IMR-90 (cell line): Measurements from ENCODE around the gene LARP1. TPM values are rescaled to one million over a fixed set of nuclear protein-coding genes. Genes with fewer than 3 reads are reported as not detected.

ENCODE experiments used
- ATAC-seq: fragments of 200-7000 bp; cut with Tn5 transposase; 2 replicates; pipeline ENCODE4 v1.9.1; 2020; ENCODE audit warnings: low read depth, mild to moderate bottlenecking, moderate library complexity
- BruUV-seq: library from RNA; stranded (reverse); fragments of 400-500 nt; replicated peaks from 2 replicates; lab custom pipeline; 2021; lab: Mats Ljungman, UMichigan
- CTCF ChIA-PET: fragments of 300-600 bp; formaldehyde crosslinking; extraction: SDS; loops from one replicate; lab custom pipeline; 2021; ENCODE audit warnings: antibody characterized with exemption; lab: Yijun Ruan, JAX
- POLR2A ChIA-PET: fragments of 300-600 bp; sonication (Branson Sonifier 250); formaldehyde crosslinking; loops from one replicate; lab custom pipeline; 2022; ENCODE audit warnings: antibody characterized with exemption; ENCODE audit not compliant: unreplicated experiment; lab: Charles Lee
- DNase-seq: peaks from one replicate; pipeline ENCODE4 v3.0.0; 2013
- H2AFZ ChIP-seq: replicated peaks from 2 replicates; pipeline ENCODE3; 2013; ENCODE audit warnings: low read length, mild to moderate bottlenecking; ENCODE audit not compliant: poor library complexity
- H2AK5ac ChIP-seq: 2 replicates; pipeline ENCODE4 v1.6.1; 2013; ENCODE audit warnings: low read depth, low read length, inconsistent platforms
- H2AK9ac ChIP-seq: replicated peaks from 2 replicates; pipeline ENCODE3; 2013; ENCODE audit warnings: mild to moderate bottlenecking, low read depth, low read length, moderate library complexity; ENCODE audit not compliant: poor library complexity
- H2BK120ac ChIP-seq: 2 replicates; pipeline ENCODE4 v1.6.1; 2013; ENCODE audit warnings: low read depth, low read length, inconsistent platforms
- H2BK15ac ChIP-seq: 3 replicates; pipeline ENCODE4 v1.6.1; 2013; ENCODE audit warnings: low read depth, low read length, inconsistent platforms
- H2BK20ac ChIP-seq: 2 replicates; pipeline ENCODE4 v1.6.1; 2013; ENCODE audit warnings: low read depth, mild to moderate bottlenecking, inconsistent platforms, low read length, moderate library complexity
- H2BK5ac ChIP-seq: 2 replicates; pipeline ENCODE4 v1.6.1; 2013; ENCODE audit warnings: mild to moderate bottlenecking, low read depth, low read length, inconsistent platforms; ENCODE audit not compliant: poor library complexity, severe bottlenecking
- H3K14ac ChIP-seq: replicated peaks from 2 replicates; pipeline ENCODE4 v1.6.1; 2013; ENCODE audit warnings: low read depth, low read length, inconsistent platforms
- H3K18ac ChIP-seq: 2 replicates; pipeline ENCODE4 v1.6.1; 2013; ENCODE audit warnings: low read depth, low read length, control low read depth
- H3K23ac ChIP-seq: 2 replicates; pipeline ENCODE4 v1.6.1; 2013; ENCODE audit warnings: low read depth, low read length, inconsistent platforms
- H3K27ac ChIP-seq: 2 replicates; pipeline ENCODE4 v1.5.1; 2013; ENCODE audit warnings: mild to moderate bottlenecking, control low read depth, low read length; ENCODE audit not compliant: insufficient read depth
- H3K27me3 ChIP-seq: 2 replicates; pipeline ENCODE4 v1.6.1; 2013; ENCODE audit warnings: low read length; ENCODE audit not compliant: control insufficient read depth, insufficient read depth
- H3K36me3 ChIP-seq: 2 replicates; pipeline ENCODE4 v1.6.1; 2013; ENCODE audit warnings: low read length, mixed read lengths; ENCODE audit not compliant: control insufficient read depth, insufficient read depth
- H3K4ac ChIP-seq: 2 replicates; pipeline ENCODE4 v1.6.1; 2013; ENCODE audit warnings: low read depth, low read length, inconsistent platforms
- H3K4me1 ChIP-seq: 2 replicates; pipeline ENCODE4 v1.6.1; 2013; ENCODE audit warnings: low read length, mixed read lengths; ENCODE audit not compliant: control insufficient read depth, insufficient read depth
- H3K4me2 ChIP-seq: 2 replicates; pipeline ENCODE4 v1.6.1; 2013; ENCODE audit warnings: low read depth, mild to moderate bottlenecking, control low read depth, low read length, moderate library complexity
- H3K4me3 ChIP-seq: 2 replicates; pipeline ENCODE4 v1.5.1; 2013; ENCODE audit warnings: low read depth, mild to moderate bottlenecking, control low read depth, low read length, moderate library complexity; ENCODE audit not compliant: insufficient read depth
- H3K56ac ChIP-seq: 2 replicates; pipeline ENCODE4 v1.6.1; 2013; ENCODE audit warnings: low read length, inconsistent platforms; ENCODE audit not compliant: insufficient read depth; ENCODE audit errors: extremely low read depth
- H3K79me1 ChIP-seq, 2 experiments: 2 replicates each; pipeline ENCODE4 v1.6.1; 2013; ENCODE audit warnings: low read length in 2 of 2, inconsistent platforms in 1 of 2, low read depth in 1 of 2
- H3K9ac ChIP-seq: 2 replicates; pipeline ENCODE4 v1.6.1; 2013; ENCODE audit warnings: low read depth, low read length, control low read depth
- H3K9me1 ChIP-seq: 2 replicates; pipeline ENCODE4 v1.6.1; 2013; ENCODE audit warnings: low read length, inconsistent platforms; ENCODE audit not compliant: insufficient read depth
- H3K9me3 ChIP-seq: 2 replicates; pipeline ENCODE4 v1.6.1; 2013; ENCODE audit warnings: low read length; ENCODE audit not compliant: control insufficient read depth, insufficient read depth
- H4K20me1 ChIP-seq: 2 replicates; pipeline ENCODE4 v1.6.1; 2013; ENCODE audit warnings: low read length, inconsistent platforms; ENCODE audit not compliant: insufficient read depth
- H4K5ac ChIP-seq: 2 replicates; pipeline ENCODE4 v1.6.1; 2013; ENCODE audit warnings: mild to moderate bottlenecking, low read depth, low read length, control low read depth
- H4K8ac ChIP-seq, 2 experiments: 2 replicates each; pipeline ENCODE4 v1.6.1; 2013; ENCODE audit warnings: low read depth in 2 of 2, low read length in 2 of 2, control low read depth in 1 of 2, inconsistent platforms in 1 of 2
- H4K91ac ChIP-seq: 2 replicates; pipeline ENCODE4 v1.6.1; 2013; ENCODE audit warnings: low read depth, low read length, inconsistent platforms; ENCODE audit not compliant: insufficient read depth
- CTCF ChIP-seq: conservative IDR thresholded peaks from 2 replicates; pipeline ENCODE4 v1.5.1; 2012; ENCODE audit warnings: mild to moderate bottlenecking, low read depth, low read length, improper control_type of control experiment
- WGBS, 2 experiments: methylation state at CpG; one replicate each; pipeline versions ENCODE4 v1.1.5 to v1.1.7; 2013; ENCODE audit warnings: missing lambda C conversion rate in 2 of 2; ENCODE audit not compliant: insufficient read length in 1 of 2; ENCODE audit errors: extremely low coverage in 2 of 2; 5-methylcytosine and 5-hydroxymethylcytosine counted together
- dilution Hi-C: fragments of 300-500 bp; cut with HindIII; formaldehyde crosslinking; loops from one replicate; pipeline ENCODE4 v1.14.3; 2018; ENCODE audit warnings: low sequenced_read_pairs; ENCODE audit not compliant: unreplicated experiment
- in situ Hi-C: fragments of 300-500 bp; cut with MboI; formaldehyde crosslinking; loops from 3 replicates; pipeline ENCODE4 v1.14.3; 2019; ENCODE audit warnings: low sequenced_read_pairs, inconsistent platforms, mixed read lengths
- intact Hi-C: fragments of 100-400 bp; cut with micrococcal nuclease; formaldehyde crosslinking; loops from 2 replicates; pipeline ENCODE4 v1.10.0; 2022
- polyA plus RNA-seq, 3 experiments: library from polyadenylated mRNA; depleted of rRNA; stranded (reverse); fragments of >200 nt; gene quantifications; 2 replicates each; pipeline ENCODE4 v1.2.3, GENCODE V29; 2012; ENCODE audit warnings: low replicate concordance in 1 of 3
- total RNA-seq: library from RNA; depleted of rRNA; stranded (reverse); fragments of >200 nt; gene quantifications from 2 replicates; pipeline ENCODE4 v1.2.3, GENCODE V29; 2012

Gene LARP1
- total and polyA plus RNA-seq, 2 of the 4 experiments (the other 2 are of a cell fraction) = 47.3 to 77.4 TPM

DNA sequence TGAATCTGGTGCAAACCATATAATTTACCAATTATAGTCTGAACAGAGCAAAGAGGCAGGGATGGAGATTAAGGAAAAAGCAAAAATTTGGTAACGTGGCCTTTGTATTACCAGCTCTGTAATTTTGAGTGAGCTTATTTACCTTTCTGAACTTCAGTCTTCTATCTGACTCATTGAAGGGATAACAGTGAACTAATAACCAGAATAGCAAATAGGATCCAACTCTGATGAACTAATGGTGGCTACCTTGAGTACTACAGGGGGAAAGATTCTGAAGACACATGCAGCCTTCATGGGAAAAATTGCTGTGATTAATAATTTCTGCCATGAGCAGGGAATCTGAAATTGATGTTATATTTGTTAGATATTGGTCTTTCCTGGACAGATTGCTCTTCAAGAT, 23.0 kb upstream of the LARP1 start:
- DNase-seq = no peak
- Histone ChIP-seq H2BK20ac (no peak overlapping the region), H2BK15ac (no peak overlapping the region), H2AFZ (no peak overlapping the region), H3K9me3 (peaks cover 1% of the 10 kb centered on the region; the same call in 1 of the 2 replicates), H4K91ac (no peak overlapping the region), H3K9me1 (no peaks in the 10 kb centered on the region), H3K23ac (no peak overlapping the region), H2AK5ac (no peak overlapping the region), H3K18ac (no peak overlapping the region), H4K20me1 (no peaks in the 10 kb centered on the region), H3K4me1 (no peaks in the 10 kb centered on the region), H3K14ac (no peak overlapping the region), H3K27me3 (no peaks in the 10 kb centered on the region), H2BK5ac (no peak overlapping the region), H4K8ac (no peak overlapping the region), H3K4ac (no peak overlapping the region), H3K56ac (no peak overlapping the region), H3K9ac (no peak overlapping the region), H3K27ac (no peak overlapping the region), H4K5ac (no peak overlapping the region), H2BK120ac (no peak overlapping the region), H3K4me2 (no peak overlapping the region), H3K36me3 (no peaks in the 10 kb centered on the region), H2AK9ac (no peak overlapping the region), H3K79me1 (no peaks in the 10 kb centered on the region), H3K4me3 (no peak overlapping the region)
- ChIA-PET CTCF (no interaction called here), POLR2A (no interaction called here)
- TF ChIP-seq CTCF = no peak
- in situ Hi-C loops = no loop called here
- intact Hi-C loops = no loop called here
- WGBS, 2 experiments = no CpG with 5 or more reads among the region's 1 CpG
- dilution Hi-C loops = no loop called here
- no peak for ATAC-seq
- no TSS peak for BruUV-seq
